ENCODE data around the gene CDK5. TPM values are rescaled to one million over a fixed set of nuclear protein-coding genes. Genes with fewer than 3 reads are reported as not detected.

The CDK5 gene
- total and polyA plus RNA-seq, 2 of the 13 experiments (the other 11 are each of a cell fraction or from before 2014, with no cell fraction given): 16.4 to 21.3 TPM

DNA sequence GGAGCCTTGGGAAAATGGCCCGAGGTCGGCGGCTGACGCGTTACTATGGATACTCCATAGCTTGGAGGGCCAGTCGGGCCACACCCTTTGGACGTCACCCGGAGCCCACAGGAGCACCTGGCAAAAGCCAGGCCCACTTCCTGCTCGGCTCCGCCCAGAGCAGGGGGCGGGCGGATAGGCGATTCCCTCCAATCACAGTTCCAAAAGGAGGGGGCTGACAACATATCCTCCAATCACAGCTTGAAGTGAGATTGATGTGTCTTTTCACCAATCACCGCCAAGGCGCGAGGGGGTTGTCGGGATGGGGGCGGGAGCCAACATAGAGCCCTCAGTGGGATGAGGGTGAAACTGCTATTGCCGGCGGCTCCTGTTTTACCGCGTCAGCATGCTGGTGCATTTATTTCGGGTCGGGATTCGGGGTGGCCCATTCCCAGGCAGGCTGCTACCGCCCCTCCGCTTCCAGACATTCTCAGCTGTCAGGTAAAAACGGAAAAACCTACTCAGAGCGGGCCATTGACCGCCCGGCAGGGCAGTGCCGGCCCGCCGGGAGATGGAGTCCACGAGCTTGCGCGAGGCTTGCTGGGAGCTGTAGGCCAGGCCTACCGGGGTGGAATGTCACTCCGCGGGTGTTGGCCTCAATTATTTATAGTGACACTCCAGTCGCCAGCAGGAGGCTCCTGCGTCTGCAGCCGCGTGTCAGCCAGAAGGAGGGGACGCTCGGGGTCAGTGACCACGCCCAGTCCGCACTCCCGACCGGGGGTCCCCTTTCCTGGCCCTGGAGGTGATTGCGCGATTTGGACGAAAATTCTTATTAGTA is 29.4 kb downstream of the CDK5 start, which contains the start of gene ABCB8 (continued):
- TF ChIP-seq AHR (CRISPR knock-in tag; IDR thresholded peaks at IDR 0.05) (no peak), SP2 (CRISPR knock-in tag; IDR thresholded peaks at IDR 0.05) (peak; percentile 99), DRAP1 (CRISPR knock-in tag; IDR thresholded peaks at IDR 0.05) (no peak; the same call in 1 of the 2 replicates), ZNF614 (CRISPR knock-in tag; IDR thresholded peaks at IDR 0.05; ENCODE audit: borderline replicate concordance) (no peak), ZSCAN20 (CRISPR knock-in tag; IDR thresholded peaks at IDR 0.05; ENCODE audit: borderline replicate concordance) (no peak), ZBTB7B (CRISPR knock-in tag; IDR thresholded peaks at IDR 0.05) (peak; percentile 67), ARID2 (CRISPR knock-in tag; IDR thresholded peaks at IDR 0.05; ENCODE audit: borderline replicate concordance) (no peak), ZNF331 (CRISPR knock-in tag; IDR thresholded peaks at IDR 0.05) (no peak), BRF2 (CRISPR knock-in tag; IDR thresholded peaks at IDR 0.05) (no peak), ZNF761 (CRISPR knock-in tag; conservative IDR thresholded peaks at IDR 0.05) (0 out of 2 replicates have a peak, but pooled peaks have one; percentile 60), SRSF1 (optimal IDR thresholded peaks at IDR 0.05; ENCODE audit: low read depth, low read length) (no peak), E2F2 (CRISPR knock-in tag; IDR thresholded peaks at IDR 0.05; ENCODE audit: borderline replicate concordance) (no peak), GATAD1 (CRISPR knock-in tag; IDR thresholded peaks at IDR 0.05) (peak; percentile 98), ZNF775 (CRISPR knock-in tag; IDR thresholded peaks at IDR 0.05; ENCODE audit: borderline replicate concordance) (no peak), POLR2A (IDR thresholded peaks at IDR 0.05; ENCODE audit: insufficient read depth in 1 of 2, low read depth in 2 of 2, low read length in 2 of 2) (peak; percentile 42 to 57; a peak in 2 of 4 replicates), CC2D1A (CRISPR knock-in tag; IDR thresholded peaks at IDR 0.05) (no peak), SMARCE1 (IDR thresholded peaks at IDR 0.05; ENCODE audit: borderline replicate concordance) (no peak), AGO2 (optimal IDR thresholded peaks at IDR 0.05; ENCODE audit: low read depth, low read length) (no peak), ZFP36L1 (CRISPR knock-in tag; IDR thresholded peaks at IDR 0.05) (no peak), CBX1 (IDR thresholded peaks at IDR 0.05; ENCODE audit: low read depth) (peak; percentile 19), PCBP2 (optimal IDR thresholded peaks at IDR 0.05; ENCODE audit: low read depth, low read length, poor library complexity, severe bottlenecking) (no peak), TAF15 (IDR thresholded peaks at IDR 0.05; ENCODE audit: low read depth, low read length, poor library complexity, severe bottlenecking) (peak; percentile 15), IRF2 (CRISPR knock-in tag; IDR thresholded peaks at IDR 0.05) (peak; percentile 87)
- TF ChIP-seq, protein P1, sequence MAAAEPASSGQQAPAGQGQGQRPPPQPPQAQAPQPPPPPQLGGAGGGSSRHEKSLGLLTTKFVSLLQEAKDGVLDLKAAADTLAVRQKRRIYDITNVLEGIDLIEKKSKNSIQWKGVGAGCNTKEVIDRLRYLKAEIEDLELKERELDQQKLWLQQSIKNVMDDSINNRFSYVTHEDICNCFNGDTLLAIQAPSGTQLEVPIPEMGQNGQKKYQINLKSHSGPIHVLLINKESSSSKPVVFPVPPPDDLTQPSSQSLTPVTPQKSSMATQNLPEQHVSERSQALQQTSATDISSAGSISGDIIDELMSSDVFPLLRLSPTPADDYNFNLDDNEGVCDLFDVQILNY (CRISPR knock-in tag; conservative IDR thresholded peaks at IDR 0.05): no peak; the same call in 1 of the 2 replicates
- TF ChIP-seq, protein P2, sequence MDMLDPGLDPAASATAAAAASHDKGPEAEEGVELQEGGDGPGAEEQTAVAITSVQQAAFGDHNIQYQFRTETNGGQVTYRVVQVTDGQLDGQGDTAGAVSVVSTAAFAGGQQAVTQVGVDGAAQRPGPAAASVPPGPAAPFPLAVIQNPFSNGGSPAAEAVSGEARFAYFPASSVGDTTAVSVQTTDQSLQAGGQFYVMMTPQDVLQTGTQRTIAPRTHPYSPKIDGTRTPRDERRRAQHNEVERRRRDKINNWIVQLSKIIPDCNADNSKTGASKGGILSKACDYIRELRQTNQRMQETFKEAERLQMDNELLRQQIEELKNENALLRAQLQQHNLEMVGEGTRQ (IDR thresholded peaks at IDR 0.05; ENCODE audit: low read depth, low read length): no peak
- TF ChIP-seq, protein P2 (CRISPR knock-in tag; IDR thresholded peaks at IDR 0.05; ENCODE audit: borderline replicate concordance): no peak; the same call in 1 of the 2 replicates

All from HepG2 (cell line).